NCI-H345 treated with DMSO at 0.1 percent for 48 hours (cell line): ENCODE measurements around the gene LYZL2.
A peak's percentile ranks its signal among the peaks of the same experiment; 100 is the strongest.
"Not testable (repeated sequence)": the region's sequence is repeated elsewhere in the genome, so short reads cannot be mapped to it uniquely, and the experiment has no call there.

Experiments used
- DNase-seq: peaks from one replicate; lab custom pipeline; 2025; ENCODE audit not compliant: unreplicated experiment; lab: John Stamatoyannopoulos, UW

Gene LYZL2

GRCh38 chr10:30629653-30630052 lies at the start of gene LYZL2:
Gene LYZL2, minus strand, starts transcription at chr10:30629753. Its CDS starts 2,838 bp downstream, at chr10:30626915.
- DNase-seq, result no peak

- DNase-seq, result not testable (repeated sequence)
These were observed 48.1 kb upstream of the LYZL2 start for GRCh38 chr10:30677616-30678015.

- not testable (repeated sequence) for DNase-seq
These were observed 47.6 kb upstream of the LYZL2 start for GRCh38 chr10:30677146-30677545.

- no peak for DNase-seq
These were observed 46.5 kb upstream of the LYZL2 start for GRCh38 chr10:30675791-30676718.

GRCh38 chr10:30674796-30675195 lies 45.2 kb upstream of the LYZL2 start:
- no peak for DNase-seq

- DNase-seq, result not testable (repeated sequence)
These were observed 43.7 kb upstream of the LYZL2 start for GRCh38 chr10:30673262-30673661.

GRCh38 chr10:30672338-30672737 lies 42.8 kb upstream of the LYZL2 start:
- not testable (repeated sequence) for DNase-seq

GRCh38 chr10:30671026-30671616 lies 41.6 kb upstream of the LYZL2 start:
- peak; percentile 10 for DNase-seq

- DNase-seq, result not testable (repeated sequence)
These were observed 38.4 kb upstream of the LYZL2 start for GRCh38 chr10:30667982-30668381.

GRCh38 chr10:30663403-30663802 lies 33.9 kb upstream of the LYZL2 start:
- DNase-seq, result not testable (repeated sequence)

GRCh38 chr10:30662814-30663213 lies 33.3 kb upstream of the LYZL2 start:
- DNase-seq, result no peak

- not testable (repeated sequence) for DNase-seq
These were observed 30.8 kb upstream of the LYZL2 start for GRCh38 chr10:30660314-30660713.

- no peak for DNase-seq
These were observed 26.7 kb upstream of the LYZL2 start for GRCh38 chr10:30656233-30656632.

GRCh38 chr10:30655001-30655400 lies 25.4 kb upstream of the LYZL2 start:
- DNase-seq, result not testable (repeated sequence)

GRCh38 chr10:30651470-30652397 lies 22.2 kb upstream of the LYZL2 start:
- DNase-seq, result not testable (repeated sequence)

- DNase-seq, result no peak
These were observed 17.5 kb upstream of the LYZL2 start for GRCh38 chr10:30647089-30647488.

GRCh38 chr10:30645340-30645827 lies 15.8 kb upstream of the LYZL2 start:
- no peak for DNase-seq

GRCh38 chr10:30644408-30644861 lies 14.9 kb upstream of the LYZL2 start:
- not testable (repeated sequence) for DNase-seq

- not testable (repeated sequence) for DNase-seq
These were observed 14.1 kb upstream of the LYZL2 start for GRCh38 chr10:30643557-30644199.

GRCh38 chr10:30642856-30643255 lies 13.3 kb upstream of the LYZL2 start:
- DNase-seq, result not testable (repeated sequence)
